Forelimb muscle (tissue), 1 donor: ENCODE data around the gene MIPEP. TPM values are rescaled to one million over a fixed set of nuclear protein-coding genes. Genes with fewer than 3 reads are reported as not detected.
"Not testable (repeated sequence)": the region's sequence is repeated elsewhere in the genome, so short reads cannot be mapped to it uniquely, and the experiment has no call there.

ENCODE experiments used
- DNase-seq: peaks from one replicate; pipeline ENCODE4 v3.0.0-alpha.2; 2013; ENCODE audit warnings: low read depth
- polyA plus RNA-seq: library from polyadenylated mRNA; unstranded; fragments of 120-200 nt; gene quantifications from one replicate; pipeline ENCODE4 v1.2.1, GENCODE V29; 2013; ENCODE audit not compliant: insufficient read length

The MIPEP gene
- polyA plus RNA-seq = 7.9 TPM

GRCh38 chr13:23888658-23889614, at the start of gene MIPEP:
TSS of gene MIPEP (minus strand) at chr13:23889400. CDS start at chr13:23889320, 80 bp downstream.
- peak; percentile 77 for DNase-seq

GRCh38 chr13:23934520-23934919, 45.3 kb upstream of the MIPEP start:
- peak; percentile 67 for DNase-seq

GRCh38 chr13:23928985-23929384, 39.8 kb upstream of the MIPEP start:
- DNase-seq = no peak

DNA sequence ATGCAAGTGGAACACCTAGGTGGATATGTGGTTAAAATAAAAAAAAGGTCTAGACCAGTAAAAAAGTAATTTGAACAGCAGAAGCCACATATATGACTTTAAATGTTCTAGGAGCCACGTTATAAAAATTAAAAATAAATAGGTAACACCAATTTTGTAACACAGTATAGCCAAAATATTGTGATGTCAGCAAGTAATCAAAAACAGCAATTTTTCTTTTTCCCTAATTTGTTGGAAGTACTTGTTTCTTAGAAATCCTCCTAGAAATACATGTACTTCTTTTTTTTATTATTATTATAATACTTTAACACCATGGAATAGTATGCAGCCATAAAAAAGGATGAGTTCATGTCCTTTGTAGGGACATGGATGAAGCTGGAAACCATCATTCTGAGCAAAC, 33.8 kb upstream of the MIPEP start:
- no peak for DNase-seq

DNA sequence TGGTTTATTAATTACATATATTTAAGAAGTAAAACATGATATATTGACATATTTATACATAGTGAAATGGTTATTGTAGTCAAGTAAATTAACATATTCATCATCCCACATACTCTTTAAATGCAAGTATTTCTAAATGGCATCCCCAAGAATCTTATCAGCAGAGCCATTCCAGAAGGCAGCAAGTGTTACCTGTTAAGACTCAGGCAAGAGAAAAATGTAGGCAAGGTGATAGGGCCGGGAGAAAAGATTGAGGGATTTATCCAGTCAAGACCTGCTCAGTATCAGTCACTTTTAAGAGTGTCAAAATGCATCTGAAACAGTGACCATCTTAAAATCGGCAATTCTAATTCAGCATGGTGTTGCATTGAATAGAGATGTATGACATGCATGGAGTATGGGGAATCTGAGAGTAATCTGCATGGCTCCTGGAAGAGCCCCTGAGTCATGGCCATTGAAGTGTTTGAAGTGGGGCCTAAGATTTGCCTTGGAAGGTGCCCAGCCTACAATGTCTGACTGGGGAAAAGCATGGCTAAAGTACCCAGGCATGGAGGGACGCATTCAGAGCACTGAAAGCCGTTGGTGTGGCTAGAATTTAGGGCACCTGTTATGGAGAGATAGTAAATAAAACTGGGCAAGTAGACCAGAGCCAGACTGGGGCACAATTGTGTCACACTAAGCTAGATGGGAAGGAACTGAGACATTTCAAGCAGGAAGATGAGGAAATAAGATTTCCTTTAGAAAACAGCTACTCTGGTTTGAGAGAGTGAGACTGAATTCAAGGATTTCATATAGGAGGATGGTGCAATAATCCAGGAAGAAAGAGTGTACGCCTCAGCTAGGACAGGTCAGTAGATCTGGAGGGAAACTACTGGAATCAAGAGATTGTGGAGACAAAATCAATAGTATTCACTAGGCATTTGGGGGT, 33.1 kb upstream of the MIPEP start:
- no peak for DNase-seq

DNA sequence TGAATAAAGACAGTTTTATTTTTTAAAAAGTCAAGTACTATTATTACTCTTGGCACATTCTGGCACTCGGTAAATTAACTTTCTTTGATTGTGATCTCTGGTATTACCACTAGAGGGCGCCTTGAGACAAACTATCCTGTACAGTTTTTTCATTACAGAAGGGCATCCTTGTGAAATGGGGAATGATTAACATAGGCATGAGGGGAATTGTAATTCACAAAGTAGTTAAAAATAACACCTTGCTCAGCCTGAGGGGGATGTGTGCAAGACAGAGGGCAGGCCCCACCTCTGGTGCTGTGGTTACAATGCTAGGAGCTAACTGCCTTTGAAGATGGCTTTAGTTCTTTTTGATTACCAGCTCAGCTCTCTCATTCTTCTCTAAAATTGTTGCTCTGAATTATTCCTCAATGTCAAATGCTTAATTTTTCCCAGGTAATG, 32.3 kb upstream of the MIPEP start:
- DNase-seq = peak; percentile 8

DNA sequence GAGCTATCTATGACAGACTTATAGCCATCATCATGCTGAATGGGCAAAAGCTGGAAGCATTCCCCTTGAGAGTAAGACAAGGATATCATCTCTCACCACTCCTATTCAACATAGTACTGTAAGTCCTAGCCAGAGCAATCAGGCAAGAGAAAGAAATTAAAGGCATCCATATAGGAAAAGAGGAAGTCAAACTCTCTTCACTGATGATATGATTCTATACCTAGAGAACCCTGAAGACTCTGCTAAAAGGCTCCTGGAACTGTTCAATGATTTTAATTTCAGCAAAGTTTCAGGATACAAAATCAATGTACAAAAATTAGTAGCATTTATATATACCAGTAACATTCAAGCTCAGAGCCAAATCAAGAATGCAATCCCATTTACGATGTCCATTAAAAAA, 29.8 kb upstream of the MIPEP start:
- no peak for DNase-seq

GRCh38 chr13:23918208-23918607, 29.0 kb upstream of the MIPEP start:
- DNase-seq = no peak

DNA sequence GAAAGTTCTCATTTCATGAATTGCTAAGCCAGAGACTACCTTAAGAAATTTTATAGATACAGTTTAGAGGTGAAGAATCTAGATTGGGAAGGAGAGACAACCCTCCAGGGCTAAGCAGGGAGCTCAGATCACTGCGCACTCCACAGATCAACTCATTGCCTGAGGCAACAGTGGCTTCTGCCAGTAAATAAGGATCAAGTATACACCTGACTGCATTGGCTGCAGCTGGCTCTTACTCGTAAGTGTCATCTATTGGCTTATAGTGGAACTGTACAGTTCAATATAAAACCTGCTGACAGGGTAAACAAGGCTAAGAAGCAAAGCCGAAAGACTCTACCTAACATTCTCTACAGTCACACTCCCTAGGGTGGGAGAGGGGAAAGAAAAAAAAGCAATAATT, 26.1 kb upstream of the MIPEP start:
- DNase-seq = no peak

DNA sequence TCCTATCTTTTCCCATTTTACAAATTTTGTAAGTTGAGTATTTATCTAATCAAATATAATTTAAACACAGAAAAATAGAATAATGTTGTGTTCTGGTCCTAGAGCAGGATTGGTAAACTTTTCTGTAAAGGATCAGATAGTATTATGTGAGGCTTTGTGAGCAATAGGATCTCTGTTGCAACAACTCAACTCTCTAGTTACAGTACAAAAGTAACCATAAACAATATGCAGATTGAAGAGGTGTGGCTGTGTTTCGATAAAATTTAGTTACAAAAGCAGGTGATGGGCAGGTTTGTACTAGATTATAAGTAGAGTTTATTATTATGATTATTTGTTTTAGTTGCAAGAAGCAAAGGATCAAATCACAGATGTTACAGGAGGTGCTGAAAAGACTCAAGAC, 23.3 kb upstream of the MIPEP start:
- DNase-seq = no peak

- no peak for DNase-seq
Observed at GRCh38 chr13:23909606-23910005, 20.4 kb upstream of the MIPEP start.

DNA sequence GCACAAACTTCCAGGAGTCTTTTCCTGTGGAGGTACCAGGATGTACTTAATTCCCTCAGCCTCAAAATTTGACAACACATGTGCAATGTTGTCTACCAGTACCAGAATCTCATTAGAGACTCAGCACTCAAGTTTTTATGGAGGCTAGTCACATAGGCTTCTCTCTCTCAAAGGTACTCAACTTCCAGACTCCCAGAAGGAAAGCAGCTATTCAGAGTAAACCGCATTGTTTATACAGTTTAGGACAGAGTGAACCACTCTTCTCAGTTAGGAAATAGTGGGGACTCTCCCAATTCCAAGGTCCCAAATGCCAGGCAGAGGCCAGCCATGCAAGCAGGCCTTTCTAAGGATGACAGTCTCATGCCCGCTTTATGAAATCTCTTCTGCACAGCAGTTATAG, 16.6 kb upstream of the MIPEP start:
- DNase-seq = no peak

DNA sequence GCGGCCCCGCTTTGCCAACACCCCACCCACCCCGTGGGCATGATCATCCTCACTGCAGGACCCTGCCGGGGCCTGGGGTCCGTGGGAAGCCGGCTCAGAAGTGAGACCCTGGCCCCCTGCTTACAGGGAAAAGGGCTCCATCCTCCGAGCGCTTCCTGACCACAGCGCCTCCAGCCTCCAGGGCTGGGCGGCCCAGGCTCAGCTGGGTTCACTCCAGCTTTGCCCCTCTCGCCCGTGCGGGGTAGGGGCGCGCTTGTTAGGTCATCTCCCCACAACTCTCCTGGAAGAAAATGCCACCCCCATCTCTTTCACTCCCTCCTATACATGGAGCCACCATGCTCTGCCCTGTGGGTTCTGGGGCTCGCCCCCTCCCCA, 14.7 kb upstream of the MIPEP start:
- no peak for DNase-seq

- no peak for DNase-seq
Observed at GRCh38 chr13:23902975-23903905, 14.0 kb upstream of the MIPEP start.

- DNase-seq = no peak
Observed at GRCh38 chr13:23901365-23901764, 12.2 kb upstream of the MIPEP start.

DNA sequence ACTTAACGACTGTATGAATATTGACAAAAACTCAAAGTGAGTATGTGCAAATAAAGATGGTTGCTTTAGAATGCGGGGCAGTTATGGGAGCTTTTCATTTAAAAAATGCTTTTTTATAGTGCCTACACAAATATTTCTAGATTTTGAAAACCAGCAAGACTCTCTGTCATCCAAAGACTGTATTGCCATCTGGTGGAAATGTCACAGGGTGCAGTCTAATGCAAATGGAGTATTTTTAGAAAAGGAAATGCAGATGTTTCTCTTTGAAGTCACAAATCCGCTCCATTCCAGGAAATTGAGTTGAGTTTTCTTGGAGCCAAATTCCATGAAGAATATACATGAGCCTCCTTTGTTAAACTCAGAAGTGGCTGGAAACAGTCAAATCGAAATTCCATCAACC, 10.4 kb upstream of the MIPEP start:
- DNase-seq = no peak

DNA sequence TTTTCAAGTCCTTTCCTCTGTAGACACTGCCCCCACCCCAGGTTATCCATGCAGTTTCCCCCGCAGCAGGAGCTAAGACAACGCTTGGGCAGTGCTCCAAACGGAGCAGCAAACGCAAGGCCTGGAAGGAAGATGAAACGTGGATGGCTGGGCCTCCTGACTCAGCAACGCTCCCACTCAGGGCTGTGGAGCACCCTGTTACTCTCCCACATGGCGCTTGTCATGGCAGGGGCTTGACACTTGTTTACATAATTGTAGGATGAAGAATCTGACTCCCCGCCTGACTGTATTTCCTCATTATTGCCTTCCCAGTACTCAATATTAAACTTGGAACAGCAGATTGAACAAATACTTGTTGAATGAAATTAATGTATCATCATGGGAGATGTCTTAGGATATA, 8.9 kb upstream of the MIPEP start:
- DNase-seq = no peak

GRCh38 chr13:23897452-23897919, 8.3 kb upstream of the MIPEP start, which contains the start of gene C1QTNF9B:
TSS of gene C1QTNF9B (minus strand) at chr13:23897502.
- not testable (repeated sequence) for DNase-seq

DNA sequence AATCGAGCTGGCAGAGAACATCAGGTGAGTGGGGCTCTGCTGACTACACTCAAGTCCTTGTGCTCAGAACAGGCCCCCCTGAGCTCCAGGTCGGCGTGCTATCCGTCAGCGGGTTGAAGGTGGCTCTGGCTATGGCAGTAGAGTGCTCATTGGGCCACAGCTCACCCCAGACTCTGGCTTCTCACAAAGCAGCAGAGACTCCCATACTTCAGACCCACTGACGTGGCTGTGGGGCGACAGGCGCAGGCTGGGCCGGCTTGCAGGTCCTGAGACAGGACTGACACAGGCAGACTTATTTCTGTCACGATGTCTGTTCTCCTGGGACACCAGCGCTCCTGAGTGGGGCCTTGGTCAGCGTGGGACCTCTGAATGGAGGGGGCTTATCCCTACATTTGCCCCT, 5.5 kb upstream of the MIPEP start:
- not testable (repeated sequence) for DNase-seq

- not testable (repeated sequence) for DNase-seq
Observed at GRCh38 chr13:23893791-23894190, 4.6 kb upstream of the MIPEP start.
